Tibial artery (tissue), 4 donors: ENCODE data around the gene CDK5RAP2.

Experiments used
- DNase-seq, 2 donors: peaks; one replicate each; pipeline ENCODE4 v3.0.0-alpha.2; 2019
- H3K27ac ChIP-seq, 2 donors: fragments of 200-600 bp; sonication (generic) in 1 of 2; 1 replicate in 1 of 2; 2 replicates in 1 of 2; pipeline ENCODE4 v1.5.1; 2018 to 2019; ENCODE audit warnings: mild to moderate bottlenecking in 1 of 2
- H3K27me3 ChIP-seq, 2 donors: fragments of 200-600 bp; sonication (generic) in 1 of 2; one replicate each; pipeline versions ENCODE4 v1.5.1 to v1.6.0; 2016 to 2019
- H3K36me3 ChIP-seq, 3 donors: fragments of 200-600 bp; sonication (generic) in 2 of 3; one replicate each; pipeline ENCODE4 v1.5.1; 2016 to 2019; ENCODE audit warnings: mild to moderate bottlenecking in 2 of 3
- H3K4me1 ChIP-seq, 4 donors: fragments of 200-600 bp; sonication (generic) in 2 of 4; 1 replicate in 3 of 4; 2 replicates in 1 of 4; pipeline ENCODE4 v1.5.1; 2016 to 2019
- H3K4me3 ChIP-seq, 2 donors: fragments of 200-600 bp; sonication (generic) in 1 of 2; 1 replicate in 1 of 2; 2 replicates in 1 of 2; pipeline ENCODE4 v1.5.1; 2018 to 2019; ENCODE audit warnings: mild to moderate bottlenecking in 2 of 2
- H3K9me3 ChIP-seq, 3 donors: fragments of 200-600 bp; sonication (generic) in 1 of 3; one replicate each; pipeline ENCODE4 v1.5.1; 2016 to 2019
- intact Hi-C: fragments of 100-400 bp; cut with DNase I; formaldehyde crosslinking; loops from one replicate; pipeline ENCODE4 v1.15.0; 2023; ENCODE audit warnings: low total_unique reads
- TF ChIP-seq, protein P1 (sequence below), 2 experiments: fragments of 200-600 bp in 1 of 2; fragments of 450-650 bp in 1 of 2; IDR thresholded peaks; one replicate each; pipeline ENCODE4 v1.5.1; 2017 to 2019; ENCODE audit warnings: antibody characterized with exemption in 2 of 2, mild to moderate bottlenecking in 1 of 2, moderate library complexity in 1 of 2

Gene CDK5RAP2

DNA sequence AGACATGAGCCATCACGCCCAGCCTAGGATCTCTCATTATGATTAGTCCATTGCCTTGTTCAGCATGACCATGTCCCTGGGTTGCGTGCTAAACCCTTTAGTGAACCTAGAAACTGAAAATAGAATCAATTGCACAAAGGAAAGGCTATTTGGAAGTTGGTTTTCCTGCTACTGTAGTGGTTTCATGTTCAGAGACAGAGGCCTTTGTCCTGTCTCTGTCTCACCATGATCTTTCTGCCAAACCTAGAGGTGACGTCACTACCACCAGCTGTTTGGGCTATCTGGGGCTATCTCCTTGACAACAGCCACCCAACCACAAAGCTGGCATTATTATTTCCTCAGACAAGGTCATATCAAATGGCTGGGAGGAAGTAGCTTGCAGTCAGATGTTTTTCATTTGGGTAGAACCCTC lies 4.0 kb upstream of the CDK5RAP2 start:
- Histone ChIP-seq H3K4me1 (peaks cover 0 to 13% (median 7%) of the 10 kb centered on the region in 4 donors), H3K27me3 (no peaks in the 10 kb centered on the region), H3K27ac (no peak overlapping the region), H3K36me3 (no peaks in the 10 kb centered on the region), H3K4me3 (no peak overlapping the region), H3K9me3 (no peaks in the 10 kb centered on the region)
- TF ChIP-seq, protein P1, sequence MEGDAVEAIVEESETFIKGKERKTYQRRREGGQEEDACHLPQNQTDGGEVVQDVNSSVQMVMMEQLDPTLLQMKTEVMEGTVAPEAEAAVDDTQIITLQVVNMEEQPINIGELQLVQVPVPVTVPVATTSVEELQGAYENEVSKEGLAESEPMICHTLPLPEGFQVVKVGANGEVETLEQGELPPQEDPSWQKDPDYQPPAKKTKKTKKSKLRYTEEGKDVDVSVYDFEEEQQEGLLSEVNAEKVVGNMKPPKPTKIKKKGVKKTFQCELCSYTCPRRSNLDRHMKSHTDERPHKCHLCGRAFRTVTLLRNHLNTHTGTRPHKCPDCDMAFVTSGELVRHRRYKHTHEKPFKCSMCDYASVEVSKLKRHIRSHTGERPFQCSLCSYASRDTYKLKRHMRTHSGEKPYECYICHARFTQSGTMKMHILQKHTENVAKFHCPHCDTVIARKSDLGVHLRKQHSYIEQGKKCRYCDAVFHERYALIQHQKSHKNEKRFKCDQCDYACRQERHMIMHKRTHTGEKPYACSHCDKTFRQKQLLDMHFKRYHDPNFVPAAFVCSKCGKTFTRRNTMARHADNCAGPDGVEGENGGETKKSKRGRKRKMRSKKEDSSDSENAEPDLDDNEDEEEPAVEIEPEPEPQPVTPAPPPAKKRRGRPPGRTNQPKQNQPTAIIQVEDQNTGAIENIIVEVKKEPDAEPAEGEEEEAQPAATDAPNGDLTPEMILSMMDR (IDR thresholded peaks at IDR 0.05), result no peak
- intact Hi-C loops, result no loop called here
- DNase-seq, result no peak

DNA sequence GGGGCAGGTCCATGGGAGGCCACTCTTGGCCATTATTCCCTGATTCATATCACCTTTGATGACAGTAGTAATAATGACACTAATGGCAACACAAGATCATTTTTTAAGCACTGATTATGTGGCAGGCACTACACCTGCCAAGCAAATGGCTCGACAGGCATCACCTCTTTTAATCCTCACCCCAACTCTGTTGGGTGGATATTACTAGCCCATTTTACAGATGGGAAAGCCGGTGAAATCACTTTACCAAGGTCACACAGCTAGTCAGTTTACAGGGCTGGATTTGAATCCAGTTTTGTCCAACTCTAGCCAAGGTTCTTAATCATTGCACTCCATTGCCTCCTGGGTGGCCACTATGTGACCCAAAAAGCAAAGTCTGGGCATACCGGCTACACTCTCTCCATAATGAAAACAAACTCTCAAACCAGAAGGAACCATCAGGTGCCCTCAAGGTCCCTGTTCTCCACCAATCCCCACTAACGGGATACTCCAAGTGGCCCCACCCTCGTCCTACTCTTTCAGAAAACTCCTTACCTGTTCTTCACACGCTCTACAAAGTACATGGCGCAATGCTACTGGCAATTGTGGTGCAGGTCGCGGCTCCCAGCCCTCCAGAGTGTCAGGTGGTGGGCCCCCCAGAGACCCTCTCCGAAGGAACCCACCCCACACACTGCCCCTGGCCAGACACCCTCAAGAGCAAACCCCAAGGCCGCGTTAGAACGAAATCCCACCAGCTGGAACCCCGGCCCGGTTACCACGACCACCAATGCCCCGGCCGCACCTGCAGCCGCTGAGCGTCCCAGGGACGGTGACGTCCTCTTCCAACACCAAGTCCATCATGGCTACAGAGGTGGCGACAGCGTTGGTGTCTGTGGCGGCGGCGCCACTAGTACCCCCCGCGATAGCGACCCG lies 572 bp downstream of the CDK5RAP2 start:
- intact Hi-C loops, result no loop called here
- H3K4me1 ChIP-seq, result peaks cover 0 to 19% (median 14%) of the 10 kb centered on the region in 4 donors
- H3K27ac ChIP-seq, result peak overlapping the region; percentile 82 to 86
- no peaks in the 10 kb centered on the region for H3K9me3 ChIP-seq
- no peak for DNase-seq
- H3K4me3 ChIP-seq, result peak overlapping the region; percentile 94 to 97
- TF ChIP-seq, protein P1 (IDR thresholded peaks at IDR 0.05), result no peak
- H3K27me3 ChIP-seq, result no peaks in the 10 kb centered on the region
- H3K36me3 ChIP-seq, result peaks cover 0 to 11% (median 0%) of the 10 kb centered on the region in 3 donors

DNA sequence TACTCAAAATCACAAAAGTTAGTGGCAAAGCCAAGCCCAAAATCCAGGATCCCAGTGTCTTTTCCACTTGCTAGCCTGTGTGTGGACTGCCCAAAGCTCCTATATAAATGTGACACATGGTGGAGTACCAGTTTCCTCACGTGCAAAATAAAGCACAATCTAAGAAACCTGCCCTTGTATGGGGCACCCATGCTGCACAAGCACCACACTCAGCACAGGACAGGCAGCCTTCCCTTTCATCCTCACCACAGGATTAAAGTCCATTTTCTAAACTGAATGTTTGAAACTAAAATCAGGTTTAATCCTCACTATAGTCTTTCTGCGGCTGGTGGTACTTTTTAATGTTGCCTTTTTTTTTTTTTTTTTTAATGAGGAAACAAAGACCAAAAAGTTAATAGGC lies 5.5 kb downstream of the CDK5RAP2 start:
- Histone ChIP-seq H3K4me3 (no peak overlapping the region), H3K9me3 (no peaks in the 10 kb centered on the region), H3K36me3 (peaks cover under 1 to 24% (median 14%) of the 10 kb centered on the region in 3 donors), H3K4me1 (peaks cover 0 to 45% (median 33%) of the 10 kb centered on the region in 4 donors), H3K27ac (no peak overlapping the region), H3K27me3 (no peaks in the 10 kb centered on the region)
- TF ChIP-seq, protein P1 (IDR thresholded peaks at IDR 0.05), result no peak
- DNase-seq, result no peak
- intact Hi-C loops, result no loop called here

DNA sequence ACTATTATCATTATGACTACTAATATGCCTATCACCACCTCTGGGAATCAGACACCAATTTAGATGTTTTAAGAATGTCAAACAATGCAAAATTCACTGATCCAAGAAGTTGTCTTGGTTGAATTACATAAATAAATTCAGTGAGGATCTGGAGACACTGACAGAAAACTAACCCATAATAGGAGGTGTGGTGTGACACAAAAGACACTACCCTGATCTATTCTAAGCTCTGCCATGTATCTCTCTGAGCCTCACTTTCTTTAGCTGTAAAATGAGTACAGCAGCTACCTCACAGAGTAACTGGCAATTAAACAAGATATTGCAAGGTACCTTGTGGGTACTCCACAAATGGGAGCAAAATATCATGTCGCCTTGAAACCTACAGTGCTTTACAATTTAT lies 7.5 kb downstream of the CDK5RAP2 start:
- TF ChIP-seq, protein P1 (IDR thresholded peaks at IDR 0.05), result no peak
- peak overlapping the region; percentile 52 to 67 for H3K27ac ChIP-seq
- no peak for DNase-seq
- H3K4me3 ChIP-seq, result no peak overlapping the region
- H3K9me3 ChIP-seq, result no peaks in the 10 kb centered on the region
- intact Hi-C loops, result no loop called here
- H3K27me3 ChIP-seq, result no peaks in the 10 kb centered on the region
- peaks cover 18 to 43% (median 34%) of the 10 kb centered on the region in 3 donors for H3K36me3 ChIP-seq
- H3K4me1 ChIP-seq, result peaks cover 0 to 32% (median 23%) of the 10 kb centered on the region in 4 donors

DNA sequence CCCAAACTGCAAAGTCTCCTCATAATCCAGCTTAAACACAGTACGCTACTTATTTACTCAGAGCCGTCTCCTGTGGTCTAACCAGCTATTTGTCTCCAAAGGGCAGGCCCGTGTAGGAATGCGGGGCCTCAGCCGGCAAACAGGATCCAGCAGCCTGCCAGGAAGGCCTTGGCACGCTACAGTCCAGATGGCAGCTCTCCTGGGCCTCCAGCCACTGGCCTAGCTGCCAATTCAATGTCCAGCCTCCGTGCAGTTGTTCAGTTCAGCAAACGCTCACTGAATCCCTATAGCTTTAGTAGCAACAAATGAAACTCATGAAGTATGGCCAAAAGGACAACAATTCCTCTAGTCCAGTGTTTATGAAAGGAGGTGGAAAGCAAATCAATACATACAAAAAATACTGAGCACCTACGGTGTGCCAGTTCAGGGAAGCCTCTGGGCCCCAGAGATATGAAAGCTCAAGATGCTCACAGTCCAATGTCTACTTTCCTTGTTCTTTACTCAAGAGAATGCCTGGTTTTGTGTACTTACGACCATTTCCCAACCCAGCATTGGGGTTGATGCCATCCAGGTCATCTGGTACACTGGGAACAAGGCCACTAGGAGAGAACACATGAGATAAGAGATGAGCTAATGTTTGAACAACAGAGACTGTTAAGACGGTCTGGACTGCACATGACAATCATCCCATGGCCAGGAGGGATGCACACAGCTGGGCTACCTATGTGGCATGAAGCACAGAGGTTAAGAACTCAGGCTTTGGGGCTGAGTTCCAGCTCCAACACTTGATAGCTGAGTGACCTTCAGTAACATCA lies 8.3 kb downstream of the CDK5RAP2 start:
- Histone ChIP-seq H3K36me3 (peaks cover 26 to 45% (median 42%) of the 10 kb centered on the region in 3 donors), H3K27me3 (no peaks in the 10 kb centered on the region), H3K4me1 (peaks cover 0 to 32% (median 23%) of the 10 kb centered on the region in 4 donors), H3K27ac (peak overlapping the region; percentile 52 to 67), H3K4me3 (no peak overlapping the region), H3K9me3 (no peaks in the 10 kb centered on the region)
- DNase-seq, result peak; percentile 34 to 82
- TF ChIP-seq, protein P1 (IDR thresholded peaks at IDR 0.05), result no peak
- intact Hi-C loops, result no loop called here
